ENCODE results near the gene ZNF672. TPM values are rescaled to one million over a fixed set of nuclear protein-coding genes. Genes with fewer than 3 reads are reported as not detected.
A peak's percentile ranks its signal among the peaks of the same experiment; 100 is the strongest.

The ZNF672 gene
- total and polyA plus RNA-seq, 4 donors, result 6.4 to 28.0 (median 20.1) TPM

DNA sequence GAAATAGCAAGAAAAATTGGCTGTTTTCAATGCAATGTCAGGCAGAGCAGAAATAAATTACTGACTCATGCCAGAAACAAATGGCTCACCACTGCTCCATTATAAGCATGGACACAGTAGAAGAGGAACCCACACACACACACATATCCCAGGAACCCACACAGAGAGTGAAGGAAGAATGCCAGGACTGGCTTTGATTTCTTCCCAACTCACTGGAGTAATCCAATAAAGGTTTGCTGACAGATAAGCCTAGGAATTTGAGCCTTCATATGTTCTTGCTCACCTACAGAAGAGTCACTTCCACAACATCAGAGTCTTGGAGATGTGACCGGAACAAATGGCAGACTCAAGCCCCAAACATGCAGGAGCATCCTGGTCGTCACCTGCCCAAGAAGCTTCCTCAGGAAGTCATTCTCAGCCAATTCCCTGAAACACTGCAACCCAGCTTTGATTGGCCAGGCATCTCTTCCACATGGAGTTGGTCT lies 14.5 kb upstream of the ZNF672 start (continued):
- TF ChIP-seq JUND (IDR thresholded peaks at IDR 0.05) (no peak), EGR1 (IDR thresholded peaks at IDR 0.05; ENCODE audit: low read depth in 2 of 2) (no peak), GABPA (IDR thresholded peaks at IDR 0.05 in 1 of 2, conservative IDR thresholded peaks at IDR 0.05 in 1 of 2) (no peak), HNF4A (conservative IDR thresholded peaks at IDR 0.05) (no peak)

DNA sequence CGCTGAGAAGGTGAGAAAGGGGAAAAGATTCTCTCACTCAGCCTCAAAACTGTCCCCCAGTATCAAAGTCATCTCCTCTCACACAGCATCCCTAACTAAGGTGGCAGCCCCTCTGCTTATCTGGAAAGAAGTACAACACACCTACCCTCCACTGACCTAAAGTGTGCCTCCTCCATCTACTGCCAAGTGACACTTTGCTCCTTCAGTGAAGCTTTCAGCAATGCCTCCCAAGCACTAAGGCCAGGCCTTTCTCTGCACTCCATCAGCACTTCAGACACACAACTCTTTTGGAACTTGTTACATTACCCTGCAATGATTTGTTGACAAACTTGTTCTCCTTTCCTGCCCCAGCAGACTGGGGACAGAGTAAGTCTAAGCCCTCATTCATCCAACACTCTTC lies 13.7 kb upstream of the ZNF672 start:
- no peak overlapping the region for H3K9ac ChIP-seq (ENCODE audit: low read depth in 1 of 2, low read length in 2 of 2)
- WGBS, result 98% methylated on average over 1 of the region's 1 CpG
- no peak for DNase-seq (ENCODE audit: low spot score)
- H3K9me3 ChIP-seq (ENCODE audit: control insufficient read depth in 4 of 4, low read length in 3 of 4), result no peaks in the 10 kb centered on the region
- H3K4me3 ChIP-seq (ENCODE audit: low read depth in 1 of 3, low read length in 3 of 3), result no peak overlapping the region
- TF ChIP-seq HNF4G (IDR thresholded peaks at IDR 0.05), result no peak
- TF ChIP-seq TAF1 (conservative IDR thresholded peaks at IDR 0.05), result no peak
- TF ChIP-seq SP1 (IDR thresholded peaks at IDR 0.05), result no peak
- no peak for TF ChIP-seq GABPA (IDR thresholded peaks at IDR 0.05 in 1 of 2, conservative IDR thresholded peaks at IDR 0.05 in 1 of 2)
- TF ChIP-seq FOXA2 (IDR thresholded peaks at IDR 0.05), result no peak
- no peak for TF ChIP-seq FOXA1 (IDR thresholded peaks at IDR 0.05)
- TF ChIP-seq EGR1 (IDR thresholded peaks at IDR 0.05; ENCODE audit: low read depth in 2 of 2), result no peak
- TF ChIP-seq RXRA (IDR thresholded peaks at IDR 0.05), result no peak
- TF ChIP-seq JUND (IDR thresholded peaks at IDR 0.05), result no peak
- no peak overlapping the region for H3K27ac ChIP-seq (ENCODE audit: low read depth in 1 of 2, low read length in 2 of 2)
- H3K36me3 ChIP-seq (ENCODE audit: control insufficient read depth in 4 of 4, insufficient read depth in 3 of 4, low read depth in 1 of 4, low read length in 3 of 4), result peaks cover 2 to 10% (median 7%) of the 10 kb centered on the region in 4 donors
- H3K27me3 ChIP-seq (ENCODE audit: control insufficient read depth in 4 of 4, insufficient read depth in 4 of 4, low read length in 3 of 4), result no peaks in the 10 kb centered on the region
- H3K4me1 ChIP-seq (ENCODE audit: control insufficient read depth in 4 of 4, insufficient read depth in 4 of 4, low read length in 3 of 4), result peaks cover 14 to 53% (median 41%) of the 10 kb centered on the region in 4 donors

DNA sequence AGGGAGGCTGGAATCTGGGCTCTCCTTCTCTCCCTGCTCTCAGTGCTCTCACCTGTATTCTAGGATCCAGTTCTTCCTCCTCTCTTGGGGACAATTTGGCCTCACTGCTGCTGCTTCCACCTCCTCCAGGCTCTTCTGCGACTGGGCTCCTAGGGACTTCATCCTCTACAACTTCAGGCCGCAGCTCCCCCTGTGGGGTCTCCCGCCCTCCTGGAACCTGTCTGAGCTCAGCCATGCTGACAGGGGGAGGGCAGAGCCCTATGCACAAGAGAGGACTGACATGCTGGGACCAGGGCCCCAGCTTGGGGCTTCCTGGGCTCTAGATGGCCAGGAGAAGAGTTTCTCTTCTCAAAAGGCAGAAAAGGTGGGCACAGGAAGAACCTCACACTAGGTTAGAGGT lies 13.3 kb upstream of the ZNF672 start:
- Histone ChIP-seq H3K27ac (ENCODE audit: low read depth in 1 of 2, low read length in 2 of 2) (no peak overlapping the region), H3K4me3 (ENCODE audit: low read depth in 1 of 3, low read length in 3 of 3) (peak overlapping the region in 2 of 3 donors; percentile 90 to 99), H3K27me3 (ENCODE audit: control insufficient read depth in 4 of 4, insufficient read depth in 4 of 4, low read length in 3 of 4) (no peaks in the 10 kb centered on the region), H3K9ac (ENCODE audit: low read depth in 1 of 2, low read length in 2 of 2) (no peak overlapping the region), H3K4me1 (ENCODE audit: control insufficient read depth in 4 of 4, insufficient read depth in 4 of 4, low read length in 3 of 4) (peaks cover 14 to 53% (median 41%) of the 10 kb centered on the region in 4 donors), H3K9me3 (ENCODE audit: control insufficient read depth in 4 of 4, low read length in 3 of 4) (no peaks in the 10 kb centered on the region), H3K36me3 (ENCODE audit: control insufficient read depth in 4 of 4, insufficient read depth in 3 of 4, low read depth in 1 of 4, low read length in 3 of 4) (peaks cover 2 to 10% (median 7%) of the 10 kb centered on the region in 4 donors)
- no peak for DNase-seq (ENCODE audit: low spot score)
- WGBS, result 94% methylated on average over 3 of the region's 3 CpGs
- no peak for TF ChIP-seq RXRA (IDR thresholded peaks at IDR 0.05)
- no peak for TF ChIP-seq HNF4A (conservative IDR thresholded peaks at IDR 0.05)
- no peak for TF ChIP-seq JUND (IDR thresholded peaks at IDR 0.05)
- TF ChIP-seq, protein P1, sequence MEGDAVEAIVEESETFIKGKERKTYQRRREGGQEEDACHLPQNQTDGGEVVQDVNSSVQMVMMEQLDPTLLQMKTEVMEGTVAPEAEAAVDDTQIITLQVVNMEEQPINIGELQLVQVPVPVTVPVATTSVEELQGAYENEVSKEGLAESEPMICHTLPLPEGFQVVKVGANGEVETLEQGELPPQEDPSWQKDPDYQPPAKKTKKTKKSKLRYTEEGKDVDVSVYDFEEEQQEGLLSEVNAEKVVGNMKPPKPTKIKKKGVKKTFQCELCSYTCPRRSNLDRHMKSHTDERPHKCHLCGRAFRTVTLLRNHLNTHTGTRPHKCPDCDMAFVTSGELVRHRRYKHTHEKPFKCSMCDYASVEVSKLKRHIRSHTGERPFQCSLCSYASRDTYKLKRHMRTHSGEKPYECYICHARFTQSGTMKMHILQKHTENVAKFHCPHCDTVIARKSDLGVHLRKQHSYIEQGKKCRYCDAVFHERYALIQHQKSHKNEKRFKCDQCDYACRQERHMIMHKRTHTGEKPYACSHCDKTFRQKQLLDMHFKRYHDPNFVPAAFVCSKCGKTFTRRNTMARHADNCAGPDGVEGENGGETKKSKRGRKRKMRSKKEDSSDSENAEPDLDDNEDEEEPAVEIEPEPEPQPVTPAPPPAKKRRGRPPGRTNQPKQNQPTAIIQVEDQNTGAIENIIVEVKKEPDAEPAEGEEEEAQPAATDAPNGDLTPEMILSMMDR (IDR thresholded peaks at IDR 0.05; ENCODE audit: low read depth, low read length, missing input control), result no peak
- no peak for TF ChIP-seq SP1 (IDR thresholded peaks at IDR 0.05)
- TF ChIP-seq NR2F2 (IDR thresholded peaks at IDR 0.05), result no peak
- TF ChIP-seq EGR1 (IDR thresholded peaks at IDR 0.05; ENCODE audit: low read depth in 2 of 2), result no peak
- no peak for TF ChIP-seq GABPA (IDR thresholded peaks at IDR 0.05 in 1 of 2, conservative IDR thresholded peaks at IDR 0.05 in 1 of 2)
- no peak for TF ChIP-seq FOXA1 (IDR thresholded peaks at IDR 0.05)
- TF ChIP-seq, protein P2, sequence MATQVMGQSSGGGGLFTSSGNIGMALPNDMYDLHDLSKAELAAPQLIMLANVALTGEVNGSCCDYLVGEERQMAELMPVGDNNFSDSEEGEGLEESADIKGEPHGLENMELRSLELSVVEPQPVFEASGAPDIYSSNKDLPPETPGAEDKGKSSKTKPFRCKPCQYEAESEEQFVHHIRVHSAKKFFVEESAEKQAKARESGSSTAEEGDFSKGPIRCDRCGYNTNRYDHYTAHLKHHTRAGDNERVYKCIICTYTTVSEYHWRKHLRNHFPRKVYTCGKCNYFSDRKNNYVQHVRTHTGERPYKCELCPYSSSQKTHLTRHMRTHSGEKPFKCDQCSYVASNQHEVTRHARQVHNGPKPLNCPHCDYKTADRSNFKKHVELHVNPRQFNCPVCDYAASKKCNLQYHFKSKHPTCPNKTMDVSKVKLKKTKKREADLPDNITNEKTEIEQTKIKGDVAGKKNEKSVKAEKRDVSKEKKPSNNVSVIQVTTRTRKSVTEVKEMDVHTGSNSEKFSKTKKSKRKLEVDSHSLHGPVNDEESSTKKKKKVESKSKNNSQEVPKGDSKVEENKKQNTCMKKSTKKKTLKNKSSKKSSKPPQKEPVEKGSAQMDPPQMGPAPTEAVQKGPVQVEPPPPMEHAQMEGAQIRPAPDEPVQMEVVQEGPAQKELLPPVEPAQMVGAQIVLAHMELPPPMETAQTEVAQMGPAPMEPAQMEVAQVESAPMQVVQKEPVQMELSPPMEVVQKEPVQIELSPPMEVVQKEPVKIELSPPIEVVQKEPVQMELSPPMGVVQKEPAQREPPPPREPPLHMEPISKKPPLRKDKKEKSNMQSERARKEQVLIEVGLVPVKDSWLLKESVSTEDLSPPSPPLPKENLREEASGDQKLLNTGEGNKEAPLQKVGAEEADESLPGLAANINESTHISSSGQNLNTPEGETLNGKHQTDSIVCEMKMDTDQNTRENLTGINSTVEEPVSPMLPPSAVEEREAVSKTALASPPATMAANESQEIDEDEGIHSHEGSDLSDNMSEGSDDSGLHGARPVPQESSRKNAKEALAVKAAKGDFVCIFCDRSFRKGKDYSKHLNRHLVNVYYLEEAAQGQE (IDR thresholded peaks at IDR 0.05), result no peak
- TF ChIP-seq, protein P3, sequence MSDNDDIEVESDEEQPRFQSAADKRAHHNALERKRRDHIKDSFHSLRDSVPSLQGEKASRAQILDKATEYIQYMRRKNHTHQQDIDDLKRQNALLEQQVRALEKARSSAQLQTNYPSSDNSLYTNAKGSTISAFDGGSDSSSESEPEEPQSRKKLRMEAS (IDR thresholded peaks at IDR 0.05), result no peak
- TF ChIP-seq, protein P4, sequence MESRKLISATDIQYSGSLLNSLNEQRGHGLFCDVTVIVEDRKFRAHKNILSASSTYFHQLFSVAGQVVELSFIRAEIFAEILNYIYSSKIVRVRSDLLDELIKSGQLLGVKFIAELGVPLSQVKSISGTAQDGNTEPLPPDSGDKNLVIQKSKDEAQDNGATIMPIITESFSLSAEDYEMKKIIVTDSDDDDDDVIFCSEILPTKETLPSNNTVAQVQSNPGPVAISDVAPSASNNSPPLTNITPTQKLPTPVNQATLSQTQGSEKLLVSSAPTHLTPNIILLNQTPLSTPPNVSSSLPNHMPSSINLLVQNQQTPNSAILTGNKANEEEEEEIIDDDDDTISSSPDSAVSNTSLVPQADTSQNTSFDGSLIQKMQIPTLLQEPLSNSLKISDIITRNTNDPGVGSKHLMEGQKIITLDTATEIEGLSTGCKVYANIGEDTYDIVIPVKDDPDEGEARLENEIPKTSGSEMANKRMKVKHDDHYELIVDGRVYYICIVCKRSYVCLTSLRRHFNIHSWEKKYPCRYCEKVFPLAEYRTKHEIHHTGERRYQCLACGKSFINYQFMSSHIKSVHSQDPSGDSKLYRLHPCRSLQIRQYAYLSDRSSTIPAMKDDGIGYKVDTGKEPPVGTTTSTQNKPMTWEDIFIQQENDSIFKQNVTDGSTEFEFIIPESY (IDR thresholded peaks at IDR 0.05), result no peak
- TF ChIP-seq, protein P5, sequence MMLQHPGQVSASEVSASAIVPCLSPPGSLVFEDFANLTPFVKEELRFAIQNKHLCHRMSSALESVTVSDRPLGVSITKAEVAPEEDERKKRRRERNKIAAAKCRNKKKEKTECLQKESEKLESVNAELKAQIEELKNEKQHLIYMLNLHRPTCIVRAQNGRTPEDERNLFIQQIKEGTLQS (IDR thresholded peaks at IDR 0.05), result no peak
- TF ChIP-seq TAF1 (conservative IDR thresholded peaks at IDR 0.05), result no peak
- no peak for TF ChIP-seq YY1 (IDR thresholded peaks at IDR 0.05)
- no peak for TF ChIP-seq HNF4G (IDR thresholded peaks at IDR 0.05)
- TF ChIP-seq FOXA2 (IDR thresholded peaks at IDR 0.05), result no peak
- no peak for TF ChIP-seq RAD21 (IDR thresholded peaks at IDR 0.05)

Measured in liver (tissue), 9 donors.